Measurements from ENCODE around the gene PDIA6.

The PDIA6 gene

GRCh38 chr2:10753156-10753555 is 59.4 kb downstream of the PDIA6 start:
- TF ChIP-seq TAF1 (IDR thresholded peaks at IDR 0.05; ENCODE audit: borderline replicate concordance, insufficient read depth, low read length) (no peak), POLR2AphosphoS5 (IDR thresholded peaks at IDR 0.05; ENCODE audit: low read depth, low read length) (no peak), FOXP2 (optimal IDR thresholded peaks at IDR 0.05; ENCODE audit: borderline replicate concordance, extremely low read depth, extremely low read length, insufficient read depth) (no peak), SIN3A (IDR thresholded peaks at IDR 0.05; ENCODE audit: borderline replicate concordance, insufficient read depth, low read length) (no peak)
- TF ChIP-seq, protein P1, sequence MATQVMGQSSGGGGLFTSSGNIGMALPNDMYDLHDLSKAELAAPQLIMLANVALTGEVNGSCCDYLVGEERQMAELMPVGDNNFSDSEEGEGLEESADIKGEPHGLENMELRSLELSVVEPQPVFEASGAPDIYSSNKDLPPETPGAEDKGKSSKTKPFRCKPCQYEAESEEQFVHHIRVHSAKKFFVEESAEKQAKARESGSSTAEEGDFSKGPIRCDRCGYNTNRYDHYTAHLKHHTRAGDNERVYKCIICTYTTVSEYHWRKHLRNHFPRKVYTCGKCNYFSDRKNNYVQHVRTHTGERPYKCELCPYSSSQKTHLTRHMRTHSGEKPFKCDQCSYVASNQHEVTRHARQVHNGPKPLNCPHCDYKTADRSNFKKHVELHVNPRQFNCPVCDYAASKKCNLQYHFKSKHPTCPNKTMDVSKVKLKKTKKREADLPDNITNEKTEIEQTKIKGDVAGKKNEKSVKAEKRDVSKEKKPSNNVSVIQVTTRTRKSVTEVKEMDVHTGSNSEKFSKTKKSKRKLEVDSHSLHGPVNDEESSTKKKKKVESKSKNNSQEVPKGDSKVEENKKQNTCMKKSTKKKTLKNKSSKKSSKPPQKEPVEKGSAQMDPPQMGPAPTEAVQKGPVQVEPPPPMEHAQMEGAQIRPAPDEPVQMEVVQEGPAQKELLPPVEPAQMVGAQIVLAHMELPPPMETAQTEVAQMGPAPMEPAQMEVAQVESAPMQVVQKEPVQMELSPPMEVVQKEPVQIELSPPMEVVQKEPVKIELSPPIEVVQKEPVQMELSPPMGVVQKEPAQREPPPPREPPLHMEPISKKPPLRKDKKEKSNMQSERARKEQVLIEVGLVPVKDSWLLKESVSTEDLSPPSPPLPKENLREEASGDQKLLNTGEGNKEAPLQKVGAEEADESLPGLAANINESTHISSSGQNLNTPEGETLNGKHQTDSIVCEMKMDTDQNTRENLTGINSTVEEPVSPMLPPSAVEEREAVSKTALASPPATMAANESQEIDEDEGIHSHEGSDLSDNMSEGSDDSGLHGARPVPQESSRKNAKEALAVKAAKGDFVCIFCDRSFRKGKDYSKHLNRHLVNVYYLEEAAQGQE (IDR thresholded peaks at IDR 0.05; ENCODE audit: insufficient read depth in 1 of 2, low read depth in 2 of 2, low read length in 2 of 2): no peak

GRCh38 chr2:10752236-10752635 is 60.3 kb downstream of the PDIA6 start:
- TF ChIP-seq, protein P1 (IDR thresholded peaks at IDR 0.05; ENCODE audit: insufficient read depth in 1 of 2, low read depth in 2 of 2, low read length in 2 of 2): no peak
- TF ChIP-seq FOXP2 (optimal IDR thresholded peaks at IDR 0.05; ENCODE audit: borderline replicate concordance, extremely low read depth, extremely low read length, insufficient read depth): no peak
- TF ChIP-seq POLR2AphosphoS5 (IDR thresholded peaks at IDR 0.05; ENCODE audit: low read depth, low read length): no peak
- no peak for TF ChIP-seq SIN3A (IDR thresholded peaks at IDR 0.05; ENCODE audit: borderline replicate concordance, insufficient read depth, low read length)

DNA sequence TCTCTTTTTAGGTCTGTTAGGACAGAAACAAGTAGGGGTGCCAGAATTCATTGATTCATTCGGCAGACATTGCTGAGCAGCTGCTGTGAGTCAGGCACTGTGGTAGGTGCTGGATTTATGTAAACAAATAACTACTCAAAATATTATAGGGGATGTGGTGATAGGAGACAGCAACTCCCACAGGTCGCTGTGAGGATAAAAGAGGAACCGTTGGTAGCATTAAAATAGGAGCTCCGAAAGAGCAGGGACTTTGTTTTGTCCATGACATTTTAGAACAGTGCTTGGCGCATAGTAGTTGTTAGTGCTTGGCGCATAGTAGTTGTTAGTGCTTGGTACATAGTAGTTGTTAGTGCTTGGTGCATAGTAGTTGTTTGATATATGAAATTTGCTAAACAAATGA is 62.0 kb downstream of the PDIA6 start:
- no peak for TF ChIP-seq FOXP2 (optimal IDR thresholded peaks at IDR 0.05; ENCODE audit: borderline replicate concordance, extremely low read depth, extremely low read length, insufficient read depth)

DNA sequence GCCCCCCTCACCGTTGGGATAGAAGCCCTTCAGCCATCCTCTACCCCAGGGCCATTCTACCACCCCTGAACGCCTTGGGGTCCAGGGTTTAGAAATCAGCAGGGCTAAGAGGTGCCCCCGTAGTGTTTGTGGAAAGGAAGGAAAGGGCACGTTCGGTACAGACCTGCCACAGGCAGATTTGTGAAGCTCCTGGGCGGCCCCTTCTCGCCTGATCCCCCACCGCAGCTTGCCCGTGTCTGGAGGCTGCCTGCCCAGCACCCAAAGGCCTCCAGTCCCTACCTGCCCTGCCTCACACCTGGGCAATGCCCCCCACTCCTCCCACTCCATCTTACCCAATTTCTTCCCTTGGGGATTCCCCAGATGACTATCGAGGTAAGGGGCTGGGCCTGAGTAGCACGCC is 69.9 kb downstream of the PDIA6 start:
- no peak for TF ChIP-seq FOXP2 (optimal IDR thresholded peaks at IDR 0.05; ENCODE audit: borderline replicate concordance, extremely low read depth, extremely low read length, insufficient read depth)
- TF ChIP-seq POLR2AphosphoS5 (IDR thresholded peaks at IDR 0.05; ENCODE audit: low read depth, low read length): no peak
- TF ChIP-seq, protein P1 (IDR thresholded peaks at IDR 0.05; ENCODE audit: insufficient read depth in 1 of 2, low read depth in 2 of 2, low read length in 2 of 2): no peak

DNA sequence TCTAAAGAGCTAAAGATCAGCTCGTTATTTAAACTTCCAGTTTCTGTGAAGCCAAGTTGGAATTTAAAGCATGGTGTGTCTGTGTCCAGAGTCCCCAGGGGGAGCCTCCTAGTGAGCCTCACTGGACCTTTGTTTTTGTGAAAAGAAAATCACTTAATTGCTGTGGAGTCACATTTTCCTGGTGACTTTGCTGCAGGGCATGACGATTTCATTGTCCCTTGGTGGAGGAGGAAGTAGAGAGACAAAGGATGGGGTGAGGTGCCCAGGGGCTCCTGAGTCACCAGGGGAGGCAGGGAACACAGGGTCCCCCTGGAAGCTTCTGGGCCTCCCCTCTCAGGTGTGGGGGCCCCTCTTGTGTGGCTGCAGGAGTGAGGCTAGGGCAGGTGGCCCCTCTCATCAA is 71.4 kb downstream of the PDIA6 start:
- TF ChIP-seq SIN3A (IDR thresholded peaks at IDR 0.05; ENCODE audit: borderline replicate concordance, insufficient read depth, low read length) (no peak), POLR2AphosphoS5 (IDR thresholded peaks at IDR 0.05; ENCODE audit: low read depth, low read length) (no peak), FOXP2 (optimal IDR thresholded peaks at IDR 0.05; ENCODE audit: borderline replicate concordance, extremely low read depth, extremely low read length, insufficient read depth) (no peak), TAF1 (IDR thresholded peaks at IDR 0.05; ENCODE audit: borderline replicate concordance, insufficient read depth, low read length) (no peak)
- TF ChIP-seq, protein P1 (IDR thresholded peaks at IDR 0.05; ENCODE audit: insufficient read depth in 1 of 2, low read depth in 2 of 2, low read length in 2 of 2): no peak

Data from PFSK-1 (cell line).